PC-3 (cell line): ENCODE measurements around the gene IKBKE. TPM values are rescaled to one million over a fixed set of nuclear protein-coding genes. Genes with fewer than 3 reads are reported as not detected.

Source experiments
- ATAC-seq: fragments of 200-7000 bp; cut with Tn5 transposase; 2 replicates; pipeline ENCODE4 v1.9.1; 2020; ENCODE audit warnings: mild to moderate bottlenecking, moderate library complexity
- BruUV-seq: library from RNA; stranded (reverse); fragments of 400-500 nt; replicated peaks from 2 replicates; lab custom pipeline; 2021; lab: Mats Ljungman, UMichigan
- CTCF ChIA-PET: fragments of 300-600 bp; sonication (Branson Sonifier 250); formaldehyde crosslinking; loops from one replicate; lab custom pipeline; 2022; ENCODE audit warnings: antibody characterized with exemption; lab: Charles Lee
- POLR2A ChIA-PET: fragments of 300-600 bp; sonication (Branson Sonifier 250); formaldehyde crosslinking; loops from one replicate; lab custom pipeline; 2022; ENCODE audit warnings: antibody characterized with exemption; ENCODE audit not compliant: unreplicated experiment; lab: Charles Lee
- DNase-seq: peaks from one replicate; pipeline ENCODE4 v3.0.0-alpha.2; 2015
- H2AFZ ChIP-seq: fragments of 300-600 bp; sonication (generic); 2 replicates; pipeline ENCODE4 v1.6.0; 2016; ENCODE audit warnings: antibody characterized with exemption, low read length
- H3F3A ChIP-seq: fragments of 300-600 bp; sonication (generic); one replicate; pipeline ENCODE4 v1.6.0; 2017; ENCODE audit warnings: antibody characterized with exemption, low read length, control low read depth, mild to moderate bottlenecking; ENCODE audit not compliant: unreplicated experiment
- H3K27ac ChIP-seq: fragments of 300-600 bp; sonication (generic); 2 replicates; pipeline ENCODE4 v1.5.1; 2016; ENCODE audit warnings: mild to moderate bottlenecking, low read length
- H3K27me3 ChIP-seq: fragments of 300-600 bp; sonication (generic); 2 replicates; pipeline ENCODE4 v1.6.1; 2016; ENCODE audit warnings: low read length, mixed read lengths
- H3K36me3 ChIP-seq: fragments of 300-600 bp; sonication (generic); 2 replicates; pipeline ENCODE4 v1.6.1; 2016; ENCODE audit warnings: low read depth, mixed run types, low read length, mixed read lengths
- H3K4me1 ChIP-seq: fragments of 300-600 bp; sonication (generic); 2 replicates; pipeline ENCODE4 v1.5.1; 2016; ENCODE audit warnings: low read length; ENCODE audit not compliant: insufficient read depth
- H3K4me2 ChIP-seq: fragments of 300-600 bp; sonication (generic); 2 replicates; pipeline ENCODE4 v1.6.0; 2016; ENCODE audit warnings: low read length
- H3K4me3 ChIP-seq: fragments of 300-600 bp; sonication (generic); 2 replicates; pipeline ENCODE4 v1.5.1; 2016; ENCODE audit warnings: mild to moderate bottlenecking, low read length, mixed read lengths
- H3K79me2 ChIP-seq: fragments of 300-600 bp; sonication (generic); 2 replicates; pipeline ENCODE4 v1.6.1; 2017; ENCODE audit warnings: low read length, mixed read lengths
- H3K9ac ChIP-seq: fragments of 300-600 bp; sonication (generic); 2 replicates; pipeline ENCODE4 v1.6.0; 2016; ENCODE audit warnings: mild to moderate bottlenecking, low read length
- H3K9me2 ChIP-seq: fragments of 300-600 bp; sonication (generic); replicated peaks from 2 replicates; pipeline ENCODE4 v1.6.1; 2016; ENCODE audit warnings: mixed run types, low read length, mixed read lengths
- H3K9me3 ChIP-seq: fragments of 300-600 bp; sonication (generic); 2 replicates; pipeline ENCODE4 v1.6.1; 2016; ENCODE audit warnings: low read length, mixed read lengths
- H4K20me1 ChIP-seq: fragments of 300-600 bp; sonication (generic); 2 replicates; pipeline ENCODE4 v1.6.1; 2016; ENCODE audit warnings: low read length, mixed read lengths
- EZH2 ChIP-seq: fragments of 300-600 bp; sonication (generic); IDR thresholded peaks from one replicate; pipeline ENCODE4 v1.6.1; 2017; ENCODE audit warnings: antibody characterized with exemption, mild to moderate bottlenecking, low read length; ENCODE audit not compliant: unreplicated experiment
- EZH2phosphoT487 ChIP-seq: fragments of 300-600 bp; sonication (generic); IDR thresholded peaks from 2 replicates; pipeline ENCODE4 v1.6.1; 2018; ENCODE audit warnings: mild to moderate bottlenecking, antibody characterized with exemption, low read length, borderline replicate concordance
- intact Hi-C: fragments of 100-400 bp; cut with micrococcal nuclease; formaldehyde crosslinking; loops from 2 replicates; pipeline ENCODE4 v1.9.0; 2023
- total RNA-seq: library from RNA; depleted of rRNA; stranded (reverse); fragments of >200 nt; gene quantifications from 2 replicates; pipeline ENCODE4 v1.2.3, GENCODE V29; 2014
- TF ChIP-seq, protein P1 (sequence below): fragments of 300-600 bp; sonication (generic); conservative IDR thresholded peaks from 2 replicates; pipeline ENCODE4 v1.5.1; 2017; ENCODE audit warnings: antibody characterized with exemption, low read depth, mild to moderate bottlenecking, low read length

The IKBKE gene
- total RNA-seq, 1 experiment from 2014 or later = 28.3 TPM

- intact Hi-C loops = loop anchor here (2.0 kb wide), 2 partner anchors 35 to 49 kb away; no protein-coding TSS in a partner anchor
These were observed 69.9 kb downstream of the IKBKE start for GRCh38 chr1:206540044-206540780.

DNA sequence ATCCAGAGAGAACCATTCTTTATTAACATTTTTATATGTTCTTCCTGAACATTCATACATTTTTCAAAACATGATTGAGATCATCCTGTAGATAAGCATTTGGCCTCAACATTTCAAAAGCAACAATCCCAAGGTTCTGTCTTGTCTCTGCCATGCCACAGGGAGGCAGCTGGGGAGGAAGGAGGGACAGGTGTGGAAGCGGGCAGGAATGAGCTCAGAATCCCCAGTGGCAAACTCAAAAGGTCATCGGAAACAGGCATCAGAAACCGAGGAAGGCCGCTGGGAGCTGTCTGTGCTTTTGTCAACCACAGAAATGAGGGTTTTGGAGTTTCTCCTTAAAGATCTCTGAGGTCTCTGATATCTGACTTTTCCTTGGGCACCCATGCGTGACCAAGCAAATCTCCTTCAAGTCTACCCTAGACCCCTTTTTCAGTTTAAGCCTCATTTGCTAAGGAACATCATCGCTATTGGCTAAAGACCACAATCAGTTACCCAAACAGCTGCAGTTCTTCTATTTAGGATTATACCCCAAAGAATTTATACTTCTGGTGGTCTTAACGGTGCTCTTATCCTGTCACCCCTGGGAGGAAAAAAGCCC is 71.1 kb downstream of the IKBKE start:
- CTCF ChIA-PET = interaction anchor here (0.9 to 1.0 kb wide), 2 partner anchors 35 to 62 kb away, joined by 3 read pairs; no protein-coding TSS in a partner anchor
- no peaks in the 10 kb centered on the region for H4K20me1 ChIP-seq
- 0 out of 2 replicates have a peak, but pooled peaks cover 8% of the 10 kb centered on the region for H3K4me1 ChIP-seq
- no peak overlapping the region for H3K9ac ChIP-seq
- TF ChIP-seq, protein P1, sequence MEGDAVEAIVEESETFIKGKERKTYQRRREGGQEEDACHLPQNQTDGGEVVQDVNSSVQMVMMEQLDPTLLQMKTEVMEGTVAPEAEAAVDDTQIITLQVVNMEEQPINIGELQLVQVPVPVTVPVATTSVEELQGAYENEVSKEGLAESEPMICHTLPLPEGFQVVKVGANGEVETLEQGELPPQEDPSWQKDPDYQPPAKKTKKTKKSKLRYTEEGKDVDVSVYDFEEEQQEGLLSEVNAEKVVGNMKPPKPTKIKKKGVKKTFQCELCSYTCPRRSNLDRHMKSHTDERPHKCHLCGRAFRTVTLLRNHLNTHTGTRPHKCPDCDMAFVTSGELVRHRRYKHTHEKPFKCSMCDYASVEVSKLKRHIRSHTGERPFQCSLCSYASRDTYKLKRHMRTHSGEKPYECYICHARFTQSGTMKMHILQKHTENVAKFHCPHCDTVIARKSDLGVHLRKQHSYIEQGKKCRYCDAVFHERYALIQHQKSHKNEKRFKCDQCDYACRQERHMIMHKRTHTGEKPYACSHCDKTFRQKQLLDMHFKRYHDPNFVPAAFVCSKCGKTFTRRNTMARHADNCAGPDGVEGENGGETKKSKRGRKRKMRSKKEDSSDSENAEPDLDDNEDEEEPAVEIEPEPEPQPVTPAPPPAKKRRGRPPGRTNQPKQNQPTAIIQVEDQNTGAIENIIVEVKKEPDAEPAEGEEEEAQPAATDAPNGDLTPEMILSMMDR = no peak
- TF ChIP-seq EZH2 (no peak), EZH2phosphoT487 (no peak)
- H3K27me3 ChIP-seq = no peaks in the 10 kb centered on the region
- H3K9me2 ChIP-seq = no peaks in the 10 kb centered on the region
- POLR2A ChIA-PET = interaction anchor here (0.6 kb wide), 1 partner anchor 491 kb away, joined by 3 read pairs; the partner anchor contains the start of gene C1orf116
- H3K27ac ChIP-seq = no peak overlapping the region
- no peaks in the 10 kb centered on the region for H3K36me3 ChIP-seq
- ATAC-seq = no peak
- no peaks in the 10 kb centered on the region for H3F3A ChIP-seq
- H3K4me3 ChIP-seq = no peak overlapping the region
- no peak for DNase-seq
- no peaks in the 10 kb centered on the region for H3K9me3 ChIP-seq
- intact Hi-C loops = loop anchor here (2.0 kb wide), 2 partner anchors 37 to 51 kb away; no protein-coding TSS in a partner anchor
- H3K79me2 ChIP-seq = no peaks in the 10 kb centered on the region
- H2AFZ ChIP-seq = no peak overlapping the region
- no peak overlapping the region for H3K4me2 ChIP-seq
- BruUV-seq = no TSS peak

More at GRCh38 chr1:206540044-206540780, 69.9 kb downstream of the IKBKE start:
- Histone ChIP-seq H3K4me3 (no peak overlapping the region), H3F3A (no peaks in the 10 kb centered on the region), H3K27ac (no peak overlapping the region), H4K20me1 (no peaks in the 10 kb centered on the region), H3K79me2 (no peaks in the 10 kb centered on the region), H3K9me2 (no peaks in the 10 kb centered on the region), H3K36me3 (no peaks in the 10 kb centered on the region), H3K4me2 (no peak overlapping the region), H3K9me3 (no peaks in the 10 kb centered on the region), H3K9ac (no peak overlapping the region), H3K4me1 (0 out of 2 replicates have a peak, but pooled peaks cover 8% of the 10 kb centered on the region), H3K27me3 (no peaks in the 10 kb centered on the region), H2AFZ (no peak overlapping the region)
- ATAC-seq = peak; percentile 91
- POLR2A ChIA-PET = interaction anchor here (0.6 kb wide), 2 partner anchors 492 to 514 kb away, joined by 3 to 5 read pairs; partner anchors contain the start of gene C1orf116
- TF ChIP-seq EZH2phosphoT487 = no peak
- TF ChIP-seq, protein P1 = no peak
- no peak for TF ChIP-seq EZH2
- CTCF ChIA-PET = interaction anchor here (0.6 to 1.0 kb wide), 3 partner anchors 33 to 61 kb away, joined by 3 read pairs; partner anchors contain the start of gene RASSF5
- BruUV-seq = no TSS peak
- DNase-seq = peak; percentile 44
